DND-41 (cell line): ENCODE data around the gene GNAT1.
"Not testable (repeated sequence)": the region's sequence is repeated elsewhere in the genome, so short reads cannot be mapped to it uniquely, and the experiment has no call there.

Experiments used
- ATAC-seq: fragments of 200-7000 bp; cut with Tn5 transposase; 3 replicates; pipeline ENCODE4 v1.9.1; 2021; ENCODE audit warnings: low read depth; ENCODE audit not compliant: insufficient read depth
- DNase-seq: peaks from one replicate; pipeline ENCODE4 v3.0.0-alpha.2; 2020
- H2AFZ ChIP-seq: 2 replicates; pipeline ENCODE4 v1.6.0; 2012; ENCODE audit warnings: low read depth, low read length
- H3K27ac ChIP-seq: 2 replicates; pipeline ENCODE4 v1.5.1; 2012; ENCODE audit warnings: low read length, inconsistent platforms
- H3K27me3 ChIP-seq: fragments of 200-600 bp; sonication (generic); 2 replicates; pipeline ENCODE4 v1.6.0; 2012; ENCODE audit warnings: low read length, mild to moderate bottlenecking, inconsistent platforms; ENCODE audit not compliant: insufficient read depth, poor library complexity
- H3K36me3 ChIP-seq: 2 replicates; pipeline ENCODE4 v1.5.1; 2012; ENCODE audit warnings: low read length, inconsistent platforms; ENCODE audit not compliant: insufficient read depth
- H3K4me1 ChIP-seq: 2 replicates; pipeline ENCODE4 v1.5.1; 2012; ENCODE audit warnings: mild to moderate bottlenecking, low read length; ENCODE audit not compliant: insufficient read depth
- H3K4me2 ChIP-seq: 2 replicates; pipeline ENCODE4 v1.6.0; 2012; ENCODE audit warnings: mild to moderate bottlenecking, moderate library complexity, low read length, inconsistent platforms; ENCODE audit not compliant: insufficient read depth
- H3K4me3 ChIP-seq, 2 experiments: fragments of 200-600 bp in 1 of 2; shearing (Covaris generic) in 1 of 2; 2 replicates each; pipeline ENCODE4 v1.5.1; 2012 to 2016; ENCODE audit warnings: inconsistent platforms in 2 of 2, low read length in 2 of 2, mild to moderate bottlenecking in 2 of 2, low read depth in 1 of 2, moderate library complexity in 1 of 2
- H3K79me2 ChIP-seq: 2 replicates; pipeline ENCODE4 v1.6.0; 2012; ENCODE audit warnings: low read length, inconsistent platforms; ENCODE audit not compliant: insufficient read depth
- H3K9ac ChIP-seq: 2 replicates; pipeline ENCODE4 v1.6.0; 2012; ENCODE audit warnings: low read depth, mild to moderate bottlenecking, inconsistent platforms, low read length, moderate library complexity
- H3K9me3 ChIP-seq: 2 replicates; pipeline ENCODE4 v1.5.1; 2012; ENCODE audit warnings: low read length, moderate library complexity, mild to moderate bottlenecking, inconsistent platforms; ENCODE audit not compliant: insufficient read depth, severe bottlenecking
- H4K20me1 ChIP-seq: 2 replicates; pipeline ENCODE4 v1.6.0; 2012; ENCODE audit warnings: low read length; ENCODE audit not compliant: insufficient read depth
- EZH2 ChIP-seq: IDR thresholded peaks from 3 replicates; pipeline ENCODE4 v1.6.1; 2012; ENCODE audit warnings: borderline replicate concordance, low read depth, mild to moderate bottlenecking, moderate library complexity, low read length, inconsistent platforms; ENCODE audit not compliant: severe bottlenecking
- TF ChIP-seq, protein P1 (sequence below): IDR thresholded peaks from 2 replicates; pipeline ENCODE4 v1.5.1; 2012; ENCODE audit warnings: borderline replicate concordance, low read length, moderate library complexity, mild to moderate bottlenecking; ENCODE audit not compliant: poor library complexity, severe bottlenecking; ENCODE audit errors: extremely low read depth

GNAT1 gene

DNA sequence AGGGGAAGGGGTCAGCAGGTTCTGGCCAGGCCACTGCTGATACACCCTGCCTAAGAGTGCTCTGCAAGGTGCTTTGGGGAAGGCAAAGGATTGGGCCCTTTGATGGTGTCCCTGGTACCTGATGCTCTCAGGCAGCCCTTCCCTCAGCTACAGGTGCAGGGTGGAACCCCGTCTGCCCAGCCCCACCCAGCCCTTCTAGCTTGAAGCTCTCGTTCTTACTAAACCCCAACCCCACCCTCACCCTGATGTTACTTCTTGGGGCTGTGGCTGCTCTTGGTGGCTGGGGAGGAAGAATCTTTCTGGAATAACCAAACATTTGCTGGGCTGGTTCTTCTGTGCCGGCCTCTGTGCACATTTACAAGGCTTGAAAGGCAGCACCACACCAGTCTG is 51.0 kb downstream of the GNAT1 start:
- Histone ChIP-seq H2AFZ (no peak overlapping the region), H3K27me3 (no peaks in the 10 kb centered on the region), H4K20me1 (peaks cover 84% of the 10 kb centered on the region), H3K9me3 (no peaks in the 10 kb centered on the region), H3K4me2 (no peak overlapping the region), H3K36me3 (peaks cover 69% of the 10 kb centered on the region), H3K27ac (no peak overlapping the region), H3K4me1 (peaks cover 68% of the 10 kb centered on the region), H3K79me2 (peaks cover 97% of the 10 kb centered on the region), H3K4me3 (no peak overlapping the region), H3K9ac (no peak overlapping the region)
- no peak for TF ChIP-seq EZH2
- TF ChIP-seq, protein P1, sequence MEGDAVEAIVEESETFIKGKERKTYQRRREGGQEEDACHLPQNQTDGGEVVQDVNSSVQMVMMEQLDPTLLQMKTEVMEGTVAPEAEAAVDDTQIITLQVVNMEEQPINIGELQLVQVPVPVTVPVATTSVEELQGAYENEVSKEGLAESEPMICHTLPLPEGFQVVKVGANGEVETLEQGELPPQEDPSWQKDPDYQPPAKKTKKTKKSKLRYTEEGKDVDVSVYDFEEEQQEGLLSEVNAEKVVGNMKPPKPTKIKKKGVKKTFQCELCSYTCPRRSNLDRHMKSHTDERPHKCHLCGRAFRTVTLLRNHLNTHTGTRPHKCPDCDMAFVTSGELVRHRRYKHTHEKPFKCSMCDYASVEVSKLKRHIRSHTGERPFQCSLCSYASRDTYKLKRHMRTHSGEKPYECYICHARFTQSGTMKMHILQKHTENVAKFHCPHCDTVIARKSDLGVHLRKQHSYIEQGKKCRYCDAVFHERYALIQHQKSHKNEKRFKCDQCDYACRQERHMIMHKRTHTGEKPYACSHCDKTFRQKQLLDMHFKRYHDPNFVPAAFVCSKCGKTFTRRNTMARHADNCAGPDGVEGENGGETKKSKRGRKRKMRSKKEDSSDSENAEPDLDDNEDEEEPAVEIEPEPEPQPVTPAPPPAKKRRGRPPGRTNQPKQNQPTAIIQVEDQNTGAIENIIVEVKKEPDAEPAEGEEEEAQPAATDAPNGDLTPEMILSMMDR: no peak
- DNase-seq (no peak), ATAC-seq (no peak)

DNA sequence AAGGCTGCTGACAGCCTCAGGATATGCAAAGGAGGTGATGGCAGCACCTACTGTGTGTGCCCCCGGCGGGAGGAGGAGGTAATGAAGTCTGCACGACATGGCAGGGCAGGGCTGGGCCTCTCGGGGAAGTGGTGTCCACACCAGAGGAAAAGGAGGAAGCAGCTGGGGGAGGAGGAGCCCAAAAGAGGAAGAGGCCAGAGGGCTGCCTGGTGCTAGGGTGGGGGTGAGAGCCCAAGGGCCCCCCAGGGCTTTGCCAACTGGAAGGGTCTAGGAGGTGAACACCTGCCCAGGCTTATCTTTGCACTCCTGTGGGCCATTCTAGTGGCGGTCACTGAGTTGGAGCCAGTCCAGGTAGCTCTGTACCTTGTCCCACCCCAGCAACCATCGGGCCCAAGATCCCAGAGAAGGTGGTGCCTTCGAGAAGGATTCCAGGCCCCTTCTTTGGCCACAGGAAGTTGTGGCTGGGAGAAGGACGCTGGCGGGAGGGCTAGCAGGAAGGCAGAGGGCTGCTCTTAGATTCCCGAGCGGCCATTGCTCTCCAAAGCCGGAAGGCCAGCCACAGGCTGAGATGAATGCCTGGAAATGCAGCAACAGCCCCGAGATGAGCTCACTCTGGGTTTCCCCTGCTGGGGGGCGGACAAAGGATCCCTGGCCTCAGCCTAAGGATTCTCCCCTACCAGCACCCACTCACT is 51.6 kb downstream of the GNAT1 start:
- no peak overlapping the region for H3K9ac ChIP-seq
- H4K20me1 ChIP-seq: peaks cover 90% of the 10 kb centered on the region
- H3K9me3 ChIP-seq: no peaks in the 10 kb centered on the region
- ATAC-seq (no peak), DNase-seq (no peak)
- no peaks in the 10 kb centered on the region for H3K27me3 ChIP-seq
- peaks cover 97% of the 10 kb centered on the region for H3K79me2 ChIP-seq
- H3K4me2 ChIP-seq: no peak overlapping the region
- no peak overlapping the region for H3K27ac ChIP-seq
- TF ChIP-seq, protein P1: no peak
- no peak for TF ChIP-seq EZH2
- peaks cover 70% of the 10 kb centered on the region for H3K4me1 ChIP-seq
- no peak overlapping the region for H2AFZ ChIP-seq
- peaks cover 75% of the 10 kb centered on the region for H3K36me3 ChIP-seq
- H3K4me3 ChIP-seq: no peak overlapping the region

DNA sequence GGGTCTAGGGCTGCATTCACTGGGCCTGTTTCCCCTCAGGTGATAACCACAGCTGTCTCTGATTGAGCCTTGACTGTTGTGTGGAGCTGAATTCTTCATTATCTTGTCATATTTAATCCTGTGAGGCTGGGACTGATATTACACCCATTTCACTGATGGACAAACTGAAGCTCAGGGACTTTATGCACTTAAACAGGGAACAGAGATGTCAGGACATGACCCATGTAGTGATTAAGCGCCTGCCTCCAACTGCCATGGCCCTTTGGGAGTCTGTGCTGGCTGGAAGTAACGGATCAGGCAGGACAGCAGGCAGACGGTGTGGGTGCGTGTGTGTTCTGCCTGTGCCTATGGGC is 52.1 kb downstream of the GNAT1 start:
- Histone ChIP-seq H3K79me2 (peaks cover 97% of the 10 kb centered on the region), H3K4me1 (peaks cover 65% of the 10 kb centered on the region), H3K27me3 (no peaks in the 10 kb centered on the region), H3K36me3 (peaks cover 75% of the 10 kb centered on the region), H3K9ac (no peak overlapping the region), H3K27ac (no peak overlapping the region), H3K4me2 (no peak overlapping the region), H4K20me1 (peaks cover 90% of the 10 kb centered on the region), H2AFZ (no peak overlapping the region), H3K4me3 (no peak overlapping the region), H3K9me3 (no peaks in the 10 kb centered on the region)
- no peak for TF ChIP-seq EZH2
- TF ChIP-seq, protein P1: no peak
- DNase-seq: no peak
- no peak for ATAC-seq

DNA sequence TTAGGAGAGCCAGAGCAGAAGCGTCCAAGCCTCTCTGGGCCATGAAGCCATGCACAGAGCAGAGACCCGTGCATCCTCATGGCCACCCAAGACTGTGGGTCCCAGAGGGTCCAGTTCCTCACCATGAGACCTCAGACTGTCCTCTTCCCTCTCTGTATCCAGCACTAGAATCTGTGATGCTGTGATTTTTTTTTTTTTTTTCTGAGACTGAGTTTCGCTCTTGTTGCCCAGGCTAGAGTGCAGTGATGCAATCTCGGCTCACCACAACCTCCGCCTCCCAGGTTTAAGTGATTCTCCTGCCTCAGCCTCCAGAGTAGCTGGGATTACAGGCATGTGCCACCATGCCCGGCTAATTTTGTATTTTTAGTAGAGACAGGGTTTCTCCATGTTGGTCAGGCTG is 53.4 kb downstream of the GNAT1 start:
- ATAC-seq, H3K9me3 ChIP-seq, H3K27ac ChIP-seq, H3K4me3 ChIP-seq, DNase-seq, H2AFZ ChIP-seq, H3K27me3 ChIP-seq, H3K9ac ChIP-seq: not testable (repeated sequence)
- Histone ChIP-seq H4K20me1 (peaks cover 90% of the 10 kb centered on the region), H3K36me3 (peaks cover 75% of the 10 kb centered on the region), H3K4me2 (peak overlapping the region; percentile 22; the same call in 1 of the 2 replicates), H3K4me1 (peaks cover 52% of the 10 kb centered on the region), H3K79me2 (peaks cover 97% of the 10 kb centered on the region)
